Central memory CD4-positive, alpha-beta T cell (primary cell): ENCODE data around the gene ZMYND19.
"Not testable (repeated sequence)": the region's sequence is repeated elsewhere in the genome, so short reads cannot be mapped to it uniquely, and the experiment has no call there.

Experiments used
- DNase-seq: peaks from one replicate; pipeline ENCODE4 v3.0.0; 2022

Gene ZMYND19

DNA sequence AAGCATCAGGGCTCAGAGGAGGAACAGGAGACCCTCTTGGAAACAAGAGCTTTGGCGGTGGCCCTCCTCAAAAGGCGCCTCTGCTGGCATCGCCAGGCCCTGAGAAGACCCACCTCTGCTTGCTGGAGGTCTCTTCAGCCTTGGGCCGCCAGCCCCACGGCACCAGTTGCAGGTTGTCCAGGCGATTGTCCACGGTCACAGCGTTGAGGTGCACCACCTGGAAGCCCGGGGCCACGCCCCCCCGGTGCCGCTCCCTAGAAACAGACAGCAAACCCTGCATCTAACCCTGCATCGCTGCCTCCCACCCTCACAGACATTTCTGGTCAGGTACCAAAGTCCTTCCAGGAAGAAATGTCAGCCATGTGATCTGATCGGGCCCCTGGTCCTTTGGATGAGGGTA is 3.5 kb downstream of the ZMYND19 start:
- no peak for DNase-seq

- no peak for DNase-seq
Observed at GRCh38 chr9:137583957-137584356, 6.4 kb downstream of the ZMYND19 start.

GRCh38 chr9:137583347-137583746 is 7.0 kb downstream of the ZMYND19 start:
- DNase-seq: no peak

GRCh38 chr9:137582286-137582860 is 7.9 kb downstream of the ZMYND19 start:
- DNase-seq: no peak

DNA sequence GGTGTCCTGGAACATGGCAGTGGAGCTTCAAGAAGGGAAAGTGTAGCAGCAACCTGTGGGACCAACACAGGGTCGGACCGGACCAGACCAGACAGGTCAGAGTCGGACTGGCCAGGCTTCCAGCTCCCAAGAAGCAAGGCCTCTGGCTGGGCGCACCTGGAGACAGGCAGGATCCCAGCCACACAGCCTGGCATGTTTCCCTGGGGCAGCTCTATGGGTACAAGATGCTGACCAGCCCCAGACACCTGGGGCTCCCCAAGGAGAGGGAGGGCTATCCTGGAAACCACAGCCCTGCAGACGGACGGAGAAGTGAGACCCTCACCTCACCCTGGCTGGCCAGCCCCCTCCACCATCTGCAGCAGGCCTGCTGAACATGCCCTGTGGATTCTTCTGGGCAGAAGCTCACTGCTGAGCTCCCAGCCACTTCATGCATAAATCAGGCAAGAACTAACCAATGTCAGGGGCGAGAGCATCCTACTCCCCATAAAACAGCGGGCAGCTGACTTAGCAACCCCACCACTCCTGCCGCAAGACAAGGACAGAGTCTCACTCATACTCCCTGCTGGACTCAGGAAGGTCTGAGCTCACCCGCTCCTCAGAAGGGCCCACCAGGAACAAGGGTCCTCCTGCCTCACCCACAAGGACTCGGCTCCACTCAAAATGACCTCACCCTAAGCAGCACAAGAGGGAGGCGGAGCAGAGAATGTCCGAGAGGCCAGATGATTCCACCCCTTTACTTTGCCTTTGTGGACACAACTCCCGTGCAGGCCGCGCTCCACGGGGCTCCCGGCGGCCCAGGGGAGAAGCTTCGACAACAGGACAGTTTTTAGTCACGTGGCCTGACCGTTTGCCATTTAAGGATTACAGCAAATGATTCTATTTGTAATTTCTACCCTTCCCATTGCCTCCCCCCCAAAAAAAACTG is 8.7 kb downstream of the ZMYND19 start:
- DNase-seq: no peak

DNA sequence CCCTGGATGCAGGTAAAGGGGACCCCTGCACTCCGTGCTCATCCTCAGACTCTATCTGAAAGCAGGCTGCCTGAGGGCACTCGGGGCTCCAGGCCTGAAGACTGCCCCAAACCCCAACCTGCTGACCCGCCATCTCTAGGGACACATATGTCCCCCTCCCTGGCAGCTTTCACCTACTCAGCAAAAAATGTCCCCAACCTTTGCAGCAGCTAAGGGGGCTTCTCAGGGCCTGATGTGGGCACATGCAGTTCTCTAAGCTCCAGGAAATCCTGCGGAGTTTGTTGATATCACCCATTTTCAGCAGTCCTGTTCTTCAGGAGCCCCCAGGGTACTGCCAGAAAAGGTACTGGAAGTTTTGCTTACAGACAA is 9.4 kb downstream of the ZMYND19 start:
- DNase-seq: no peak

- no peak for DNase-seq
Observed at GRCh38 chr9:137580209-137580953, 9.9 kb downstream of the ZMYND19 start.

GRCh38 chr9:137579259-137579604 is 11.1 kb downstream of the ZMYND19 start:
- DNase-seq: no peak

- DNase-seq: peak; percentile 89
Observed at GRCh38 chr9:137578518-137579258, 11.6 kb downstream of the ZMYND19 start, which contains the start of gene DPH7. Gene DPH7 (minus strand): TSS chr9:137578925. CDS start chr9:137578777, 148 bp downstream.

GRCh38 chr9:137575716-137576411 is 14.4 kb downstream of the ZMYND19 start:
- DNase-seq: no peak

DNA sequence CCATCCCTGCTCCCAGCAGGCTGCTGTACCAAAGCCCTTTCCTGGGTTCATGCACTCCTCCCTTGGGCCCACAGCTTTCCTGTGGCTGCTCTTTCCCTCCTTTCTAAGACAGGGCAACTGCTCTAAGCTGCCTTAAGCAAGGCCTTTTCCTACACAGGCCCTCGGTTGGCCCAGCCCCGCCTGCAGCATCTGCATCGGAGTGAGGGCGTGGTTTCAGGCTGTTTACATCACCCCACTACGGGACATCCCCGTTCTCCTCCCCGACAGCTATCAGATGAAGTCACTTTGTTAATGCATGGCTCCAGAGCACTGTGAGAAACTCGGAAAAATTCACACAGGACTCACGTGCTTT is 15.0 kb downstream of the ZMYND19 start:
- no peak for DNase-seq

- DNase-seq: no peak
Observed at GRCh38 chr9:137574192-137574591, 16.1 kb downstream of the ZMYND19 start.

DNA sequence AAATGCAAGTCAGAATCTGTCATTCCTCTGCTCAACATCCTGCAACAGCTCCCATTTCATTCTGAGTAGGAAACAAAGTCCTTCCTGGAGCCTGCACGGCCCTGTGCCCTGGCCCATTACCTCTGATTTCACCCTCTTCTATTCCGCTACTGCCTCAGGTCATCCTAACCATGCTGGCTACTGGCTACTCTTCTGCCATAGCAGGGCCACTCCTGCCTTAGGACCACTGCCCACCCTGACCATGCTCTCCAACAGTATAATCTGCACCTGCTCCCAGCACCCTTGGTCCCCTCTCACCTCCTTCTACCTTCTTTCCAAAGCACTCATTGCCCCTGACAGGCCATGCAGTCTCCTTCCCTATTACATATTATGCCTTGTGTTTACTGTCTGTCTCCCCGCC is 19.7 kb downstream of the ZMYND19 start:
- DNase-seq: no peak

DNA sequence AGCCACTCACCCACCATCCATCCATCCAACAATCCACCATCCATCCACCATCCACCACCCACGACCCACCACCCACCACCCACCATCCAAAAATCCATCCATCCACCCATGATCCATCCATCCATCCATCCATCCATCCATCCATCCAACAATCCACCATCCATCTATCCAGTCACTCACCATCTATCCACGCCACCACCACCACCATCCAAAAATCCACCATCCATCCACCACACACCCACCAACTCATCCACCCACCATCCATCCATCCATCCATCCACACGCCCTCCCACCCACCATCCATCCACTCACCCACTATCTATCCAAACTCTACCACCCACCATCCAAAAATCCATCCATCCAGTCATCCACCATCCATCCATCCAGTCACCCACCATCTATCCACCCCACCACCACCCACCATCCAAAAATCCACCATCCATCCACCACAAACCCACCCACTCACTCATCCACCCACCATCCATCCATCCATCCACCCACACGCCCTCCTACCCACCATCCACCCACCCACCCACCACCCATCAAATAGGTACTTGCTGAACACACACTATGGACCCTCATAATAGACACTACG is 20.6 kb downstream of the ZMYND19 start:
- no peak for DNase-seq

GRCh38 chr9:137568445-137568844 is 21.9 kb downstream of the ZMYND19 start:
- not testable (repeated sequence) for DNase-seq

DNA sequence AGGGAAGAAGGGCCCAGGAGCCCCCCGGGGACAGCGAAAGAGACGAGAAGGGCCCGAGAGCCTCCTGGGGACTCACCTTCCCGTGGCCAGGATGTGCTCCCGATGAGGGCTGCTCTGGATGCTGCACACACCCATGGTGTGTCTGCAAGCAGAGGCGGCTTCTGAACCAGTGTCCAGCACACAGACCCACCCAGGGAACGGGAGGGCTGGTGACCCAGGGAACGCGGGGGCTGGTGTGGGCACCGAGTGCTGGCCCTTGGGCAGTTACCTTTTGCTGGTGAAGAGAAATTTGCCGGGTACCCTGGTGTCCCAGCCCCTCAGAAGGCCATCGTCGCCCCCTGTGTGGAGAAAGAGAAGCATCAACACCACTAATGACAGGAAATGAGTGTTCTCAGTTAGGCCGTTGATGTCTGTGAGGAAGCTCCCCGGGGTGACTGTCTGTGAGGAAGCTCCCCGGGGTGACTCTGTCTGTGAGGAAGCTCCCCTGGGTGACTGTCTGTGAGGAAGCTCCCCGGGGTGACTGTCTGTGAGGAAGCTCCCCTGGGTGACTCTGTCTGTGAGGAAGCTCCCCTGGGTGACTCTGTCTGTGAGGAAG is 25.4 kb downstream of the ZMYND19 start:
- no peak for DNase-seq

- no peak for DNase-seq
Observed at GRCh38 chr9:137564134-137564533, 26.2 kb downstream of the ZMYND19 start.

- no peak for DNase-seq
Observed at GRCh38 chr9:137558127-137558526, 32.2 kb downstream of the ZMYND19 start.

GRCh38 chr9:137556069-137556838 is 34.1 kb downstream of the ZMYND19 start:
- DNase-seq: no peak

GRCh38 chr9:137555179-137555578 is 35.1 kb downstream of the ZMYND19 start:
- no peak for DNase-seq

- no peak for DNase-seq
Observed at GRCh38 chr9:137554349-137554748, 36.0 kb downstream of the ZMYND19 start.
